Endodermal cell (in vitro differentiated cells): ENCODE results near the gene HPN. TPM values are rescaled to one million over a fixed set of nuclear protein-coding genes. Genes with fewer than 3 reads are reported as not detected.

Source experiments
- total RNA-seq, 2 donors: library from RNA; stranded (reverse); fragmentation: NEBNext Ultra II Directional in 1 of 2; extraction: Animal tissue kit (Norgen Biotek cat#: 25700) in 1 of 2; gene quantifications; 2 replicates in 1 of 2; 3 replicates in 1 of 2; pipeline ENCODE4 v1.2.1, GENCODE V29; 2021

The HPN gene
- total RNA-seq, 2 donors from 2014 or later: 29.0 to 49.6 TPM

Other genes with a start within 250 kb of the HPN start
- 1 to 10 TPM; 4.6 to 6.8 TPM for gene ZNF30, start 114.8 kb upstream of the HPN start, total RNA-seq
- gene ZNF792, start 77.5 kb upstream of the HPN start, total RNA-seq: 10 to 100 TPM; 30.2 to 32.1 TPM
- 100 to 1,000 TPM; 115 to 137 TPM for gene GRAMD1A, start 41.4 kb upstream of the HPN start, total RNA-seq
- gene SCN1B, start 11.3 kb upstream of the HPN start, total RNA-seq: 1 to 10 TPM; 1.4 to 1.5 TPM
- not detected for gene FXYD3, start 74.1 kb downstream of the HPN start, total RNA-seq
- gene LGI4, start 93.3 kb downstream of the HPN start, total RNA-seq: under 1 TPM; 0.27 to 0.37 TPM
- gene FXYD1, start 97.1 kb downstream of the HPN start, total RNA-seq: under 1 TPM in 1 of 2 donors, not detected in 1; 0.75 TPM
- gene FXYD7, start 101.5 kb downstream of the HPN start, total RNA-seq: 1 to 10 TPM in 1 of 2 donors, not detected in 1; 1.1 TPM
- 10 to 100 TPM; 24.0 to 29.6 TPM for gene FXYD5, start 113.0 kb downstream of the HPN start, total RNA-seq
- gene FAM187B, start 187.0 kb downstream of the HPN start, total RNA-seq: not detected
- gene LSR, start 207.3 kb downstream of the HPN start, total RNA-seq: 100 to 1,000 TPM; 112 to 170 TPM
- 100 to 1,000 TPM; 111 to 121 TPM for gene USF2, start 227.2 kb downstream of the HPN start, total RNA-seq
- 1 to 10 TPM in 1 of 2 donors, under 1 TPM in 1; 0.35 to 1.3 TPM for gene HAMP, start 240.8 kb downstream of the HPN start, total RNA-seq